ENCODE data around the gene PUM2.

Gene PUM2

GRCh38 chr2:20352230-20352578, 1.6 kb upstream of the PUM2 start:
- H3K9me3 ChIP-seq (ENCODE audit: insufficient read depth, low read depth, low read length): no peaks in the 10 kb centered on the region
- H3K27ac ChIP-seq (ENCODE audit: low read length): no peak overlapping the region
- peaks cover 4% of the 10 kb centered on the region; the same call in 1 of the 2 replicates for H3K36me3 ChIP-seq (ENCODE audit: insufficient read depth, low read depth, low read length)
- H3K4me3 ChIP-seq (ENCODE audit: low read length): peak overlapping the region; percentile 88; the same call in 1 of the 2 replicates
- H3K4me1 ChIP-seq (ENCODE audit: insufficient read depth, low read length): peaks cover 27% of the 10 kb centered on the region; the same call in 1 of the 2 replicates
- H3K27me3 ChIP-seq (ENCODE audit: insufficient read depth, low read length): no peaks in the 10 kb centered on the region
- peak overlapping the region; percentile 99; the same call in 1 of the 2 replicates for H3K9ac ChIP-seq (ENCODE audit: low read depth, low read length)

- Histone ChIP-seq H3K27ac (ENCODE audit: low read length) (peak overlapping the region; percentile 100), H3K4me1 (ENCODE audit: insufficient read depth, low read length) (peaks cover 31% of the 10 kb centered on the region; the same call in 1 of the 2 replicates), H3K9ac (ENCODE audit: low read depth, low read length) (peak overlapping the region; percentile 99), H3K36me3 (ENCODE audit: insufficient read depth, low read depth, low read length) (peaks cover 4% of the 10 kb centered on the region; the same call in 1 of the 2 replicates), H3K27me3 (ENCODE audit: insufficient read depth, low read length) (no peaks in the 10 kb centered on the region), H3K9me3 (ENCODE audit: insufficient read depth, low read depth, low read length) (no peaks in the 10 kb centered on the region), H3K4me3 (ENCODE audit: low read length) (peak overlapping the region; percentile 88)
Measured at GRCh38 chr2:20351555-20352229, 1.0 kb upstream of the PUM2 start.

- Histone ChIP-seq H3K4me1 (ENCODE audit: insufficient read depth, low read length) (peaks cover 32% of the 10 kb centered on the region; the same call in 1 of the 2 replicates), H3K27me3 (ENCODE audit: insufficient read depth, low read length) (no peaks in the 10 kb centered on the region), H3K27ac (ENCODE audit: low read length) (peak overlapping the region; percentile 91), H3K4me3 (ENCODE audit: low read length) (peak overlapping the region; percentile 89), H3K9ac (ENCODE audit: low read depth, low read length) (peak overlapping the region; percentile 95), H3K9me3 (ENCODE audit: insufficient read depth, low read depth, low read length) (no peaks in the 10 kb centered on the region), H3K36me3 (ENCODE audit: insufficient read depth, low read depth, low read length) (peaks cover 4% of the 10 kb centered on the region; the same call in 1 of the 2 replicates)
Measured at GRCh38 chr2:20350041-20350712, 467 bp downstream of the PUM2 start.

GRCh38 chr2:20349513-20349921, 1.1 kb downstream of the PUM2 start:
- peak overlapping the region; percentile 91 for H3K27ac ChIP-seq (ENCODE audit: low read length)
- no peaks in the 10 kb centered on the region for H3K9me3 ChIP-seq (ENCODE audit: insufficient read depth, low read depth, low read length)
- peaks cover 4% of the 10 kb centered on the region; the same call in 1 of the 2 replicates for H3K36me3 ChIP-seq (ENCODE audit: insufficient read depth, low read depth, low read length)
- peak overlapping the region; percentile 89 for H3K4me3 ChIP-seq (ENCODE audit: low read length)
- H3K27me3 ChIP-seq (ENCODE audit: insufficient read depth, low read length): no peaks in the 10 kb centered on the region
- peaks cover 35% of the 10 kb centered on the region; the same call in 1 of the 2 replicates for H3K4me1 ChIP-seq (ENCODE audit: insufficient read depth, low read length)
- H3K9ac ChIP-seq (ENCODE audit: low read depth, low read length): peak overlapping the region; percentile 95

GRCh38 chr2:20348542-20348941, 2.1 kb downstream of the PUM2 start:
- Histone ChIP-seq H3K9ac (ENCODE audit: low read depth, low read length) (peak overlapping the region; percentile 95; the same call in 1 of the 2 replicates), H3K27ac (ENCODE audit: low read length) (no peak overlapping the region), H3K36me3 (ENCODE audit: insufficient read depth, low read depth, low read length) (peaks cover 4% of the 10 kb centered on the region; the same call in 1 of the 2 replicates), H3K4me3 (ENCODE audit: low read length) (peak overlapping the region; percentile 89), H3K9me3 (ENCODE audit: insufficient read depth, low read depth, low read length) (no peaks in the 10 kb centered on the region), H3K27me3 (ENCODE audit: insufficient read depth, low read length) (no peaks in the 10 kb centered on the region), H3K4me1 (ENCODE audit: insufficient read depth, low read length) (peaks cover 35% of the 10 kb centered on the region; the same call in 1 of the 2 replicates)

- H3K27ac ChIP-seq (ENCODE audit: low read length): no peak overlapping the region
- H3K9ac ChIP-seq (ENCODE audit: low read depth, low read length): peak overlapping the region; percentile 47; the same call in 1 of the 2 replicates
- peak overlapping the region; percentile 20 for H3K4me3 ChIP-seq (ENCODE audit: low read length)
Measured at GRCh38 chr2:20346565-20347381, 3.9 kb downstream of the PUM2 start.

GRCh38 chr2:20343128-20343527, 7.5 kb downstream of the PUM2 start:
- no peak overlapping the region for H3K4me3 ChIP-seq (ENCODE audit: low read length)
- peaks cover 19% of the 10 kb centered on the region; the same call in 1 of the 2 replicates for H3K4me1 ChIP-seq (ENCODE audit: insufficient read depth, low read length)
- H3K36me3 ChIP-seq (ENCODE audit: insufficient read depth, low read depth, low read length): no peaks in the 10 kb centered on the region; the same call in 1 of the 2 replicates
- H3K9ac ChIP-seq (ENCODE audit: low read depth, low read length): no peak overlapping the region
- H3K27me3 ChIP-seq (ENCODE audit: insufficient read depth, low read length): no peaks in the 10 kb centered on the region
- H3K9me3 ChIP-seq (ENCODE audit: insufficient read depth, low read depth, low read length): no peaks in the 10 kb centered on the region
- no peak overlapping the region for H3K27ac ChIP-seq (ENCODE audit: low read length)

More at GRCh38 chr2:20346565-20347381, 3.9 kb downstream of the PUM2 start:
- no peaks in the 10 kb centered on the region for H3K27me3 ChIP-seq (ENCODE audit: insufficient read depth, low read length)
- peaks cover 4% of the 10 kb centered on the region; the same call in 1 of the 2 replicates for H3K36me3 ChIP-seq (ENCODE audit: insufficient read depth, low read depth, low read length)
- H3K9me3 ChIP-seq (ENCODE audit: insufficient read depth, low read depth, low read length): no peaks in the 10 kb centered on the region
- peaks cover 25% of the 10 kb centered on the region; the same call in 1 of the 2 replicates for H3K4me1 ChIP-seq (ENCODE audit: insufficient read depth, low read length)

GRCh38 chr2:20339012-20339411, 11.6 kb downstream of the PUM2 start:
- Histone ChIP-seq H3K9me3 (ENCODE audit: insufficient read depth, low read depth, low read length) (no peaks in the 10 kb centered on the region), H3K27me3 (ENCODE audit: insufficient read depth, low read length) (no peaks in the 10 kb centered on the region), H3K4me3 (ENCODE audit: low read length) (no peak overlapping the region), H3K27ac (ENCODE audit: low read length) (no peak overlapping the region), H3K4me1 (ENCODE audit: insufficient read depth, low read length) (peaks cover 22% of the 10 kb centered on the region), H3K9ac (ENCODE audit: low read depth, low read length) (no peak overlapping the region), H3K36me3 (ENCODE audit: insufficient read depth, low read depth, low read length) (no peaks in the 10 kb centered on the region; the same call in 1 of the 2 replicates)

GRCh38 chr2:20334605-20335203, 15.9 kb downstream of the PUM2 start:
- Histone ChIP-seq H3K4me1 (ENCODE audit: insufficient read depth, low read length) (peaks cover 22% of the 10 kb centered on the region), H3K9ac (ENCODE audit: low read depth, low read length) (no peak overlapping the region), H3K27ac (ENCODE audit: low read length) (no peak overlapping the region)

GRCh38 chr2:20333738-20334137, 16.9 kb downstream of the PUM2 start:
- peaks cover 13% of the 10 kb centered on the region for H3K36me3 ChIP-seq (ENCODE audit: insufficient read depth, low read depth, low read length)
- no peak overlapping the region for H3K27ac ChIP-seq (ENCODE audit: low read length)
- H3K9me3 ChIP-seq (ENCODE audit: insufficient read depth, low read depth, low read length): peaks cover 3% of the 10 kb centered on the region; the same call in 1 of the 2 replicates

More at GRCh38 chr2:20334605-20335203, 15.9 kb downstream of the PUM2 start:
- Histone ChIP-seq H3K27me3 (ENCODE audit: insufficient read depth, low read length) (no peaks in the 10 kb centered on the region), H3K9me3 (ENCODE audit: insufficient read depth, low read depth, low read length) (peaks cover 3% of the 10 kb centered on the region; the same call in 1 of the 2 replicates), H3K36me3 (ENCODE audit: insufficient read depth, low read depth, low read length) (peaks cover 9% of the 10 kb centered on the region), H3K4me3 (ENCODE audit: low read length) (no peak overlapping the region)

GRCh38 chr2:20330192-20330591, 20.5 kb downstream of the PUM2 start:
- Histone ChIP-seq H3K27me3 (ENCODE audit: insufficient read depth, low read length) (no peaks in the 10 kb centered on the region), H3K27ac (ENCODE audit: low read length) (no peak overlapping the region), H3K4me3 (ENCODE audit: low read length) (no peak overlapping the region), H3K9me3 (ENCODE audit: insufficient read depth, low read depth, low read length) (peaks cover 3% of the 10 kb centered on the region; the same call in 1 of the 2 replicates), H3K9ac (ENCODE audit: low read depth, low read length) (no peak overlapping the region), H3K4me1 (ENCODE audit: insufficient read depth, low read length) (peaks cover 8% of the 10 kb centered on the region; the same call in 1 of the 2 replicates), H3K36me3 (ENCODE audit: insufficient read depth, low read depth, low read length) (peaks cover 37% of the 10 kb centered on the region)

More at GRCh38 chr2:20333738-20334137, 16.9 kb downstream of the PUM2 start:
- Histone ChIP-seq H3K4me1 (ENCODE audit: insufficient read depth, low read length) (peaks cover 20% of the 10 kb centered on the region), H3K27me3 (ENCODE audit: insufficient read depth, low read length) (no peaks in the 10 kb centered on the region), H3K4me3 (ENCODE audit: low read length) (no peak overlapping the region), H3K9ac (ENCODE audit: low read depth, low read length) (no peak overlapping the region)
